BLaER1 treated with 17β-estradiol and CSF1 and Interleukin-3, amounts not matched to agents 10 nM and 100 nM (cell line): ENCODE data around the gene TM9SF2.

Experiments used
- H3K27ac ChIP-seq, 11 experiments: shearing (Covaris generic); formaldehyde crosslinking; 2 replicates each; pipeline ENCODE4 v1.8.1; 2022
- H3K27me3 ChIP-seq, 11 experiments: shearing (Covaris generic); formaldehyde crosslinking; 2 replicates each; pipeline ENCODE4 v1.8.1; 2022
- H3K36me3 ChIP-seq, 11 experiments: shearing (Covaris generic); formaldehyde crosslinking; 2 replicates each; pipeline ENCODE4 v1.8.1; 2022
- H3K4me1 ChIP-seq, 10 experiments: shearing (Covaris generic); formaldehyde crosslinking; 2 replicates each; pipeline ENCODE4 v1.8.1; 2022
- H3K4me2 ChIP-seq, 11 experiments: shearing (Covaris generic); formaldehyde crosslinking; 2 replicates each; pipeline ENCODE4 v1.8.1; 2022
- H3K4me3 ChIP-seq, 10 experiments: shearing (Covaris generic); formaldehyde crosslinking; 2 replicates each; pipeline ENCODE4 v1.8.1; 2022
- H3K9ac ChIP-seq, 11 experiments: shearing (Covaris generic); formaldehyde crosslinking; 2 replicates each; pipeline ENCODE4 v1.8.1; 2022
- H3K9me3 ChIP-seq, 11 experiments: shearing (Covaris generic); formaldehyde crosslinking; replicated peaks in 1 of 11; 2 replicates each; pipeline ENCODE4 v1.8.1; 2022
- H4K20me1 ChIP-seq, 11 experiments: shearing (Covaris generic); formaldehyde crosslinking; 2 replicates each; pipeline ENCODE4 v1.8.1; 2022
- Cebpa-rat ChIP-seq, 11 experiments: shearing (Covaris generic); IDR thresholded peaks; 2 replicates each; pipeline ENCODE4 v1.8.1; 2022

TM9SF2 gene

GRCh38 chr13:99572131-99572530 lies 70.9 kb downstream of the TM9SF2 start:
- H3K9ac ChIP-seq = no peak overlapping the region

GRCh38 chr13:99572921-99573320 lies 71.6 kb downstream of the TM9SF2 start:
- Histone ChIP-seq H3K9ac (no peak overlapping the region), H3K27me3 (no peaks in the 10 kb centered on the region), H3K36me3 (peaks cover 0 to 6% (median under 1%) of the 10 kb centered on the region in 11 experiments; a peak in 3 of 22 replicates), H3K4me2 (no peak overlapping the region; a peak in 1 of 22 replicates), H3K9me3 (peaks cover 18 to 23% (median 22%) of the 10 kb centered on the region in 11 experiments), H4K20me1 (no peaks in the 10 kb centered on the region), H3K4me3 (no peak overlapping the region), H3K4me1 (peaks cover 0 to 20% (median 8%) of the 10 kb centered on the region in 10 experiments; a peak in 12 of 20 replicates), H3K27ac (no peak overlapping the region)
- TF ChIP-seq Cebpa-rat (IDR thresholded peaks at IDR 0.05) = no peak

More at GRCh38 chr13:99572131-99572530, 70.9 kb downstream of the TM9SF2 start:
- no peak overlapping the region for H3K4me3 ChIP-seq
- no peaks in the 10 kb centered on the region for H3K27me3 ChIP-seq
- H3K36me3 ChIP-seq = peaks cover 0 to 11% (median 4%) of the 10 kb centered on the region in 11 experiments; a peak in 6 of 22 replicates
- TF ChIP-seq Cebpa-rat (IDR thresholded peaks at IDR 0.05) = no peak
- H4K20me1 ChIP-seq = no peaks in the 10 kb centered on the region
- peaks cover 0 to 15% (median 8%) of the 10 kb centered on the region in 10 experiments; a peak in 12 of 20 replicates for H3K4me1 ChIP-seq
- H3K9me3 ChIP-seq = peaks cover 26 to 31% (median 30%) of the 10 kb centered on the region in 11 experiments
- no peak overlapping the region for H3K4me2 ChIP-seq
- H3K27ac ChIP-seq = no peak overlapping the region

- no peak for TF ChIP-seq Cebpa-rat (IDR thresholded peaks at IDR 0.05)
- H3K36me3 ChIP-seq = no peaks in the 10 kb centered on the region
- 0 out of 22 replicates have a peak overlapping the region, but pooled peaks of 1 of the 11 experiments have one; percentile 35 for H3K9ac ChIP-seq
- no peaks in the 10 kb centered on the region for H3K9me3 ChIP-seq
- H3K4me3 ChIP-seq = no peak overlapping the region
- H3K4me1 ChIP-seq = peaks cover 0 to 34% (median 17%) of the 10 kb centered on the region in 10 experiments; a peak in 14 of 20 replicates
- H4K20me1 ChIP-seq = no peaks in the 10 kb centered on the region
- no peaks in the 10 kb centered on the region for H3K27me3 ChIP-seq
- H3K4me2 ChIP-seq = peak overlapping the region in 8 of 11 experiments; percentile 1 to 52 (median 40); a peak in 12 of 22 replicates
- no peak overlapping the region for H3K27ac ChIP-seq
These were observed 74.3 kb downstream of the TM9SF2 start for GRCh38 chr13:99575376-99576120.

- Histone ChIP-seq H3K9me3 (no peaks in the 10 kb centered on the region), H3K27ac (no peak overlapping the region), H4K20me1 (no peaks in the 10 kb centered on the region), H3K4me1 (peaks cover 0 to 34% (median 17%) of the 10 kb centered on the region in 10 experiments; a peak in 14 of 20 replicates), H3K27me3 (no peaks in the 10 kb centered on the region), H3K9ac (no peak overlapping the region), H3K36me3 (no peaks in the 10 kb centered on the region), H3K4me2 (peak overlapping the region in 7 of 11 experiments; percentile 1 to 48 (median 23); a peak in 10 of 22 replicates), H3K4me3 (no peak overlapping the region)
- TF ChIP-seq Cebpa-rat (IDR thresholded peaks at IDR 0.05) = no peak
These were observed 77.0 kb downstream of the TM9SF2 start for GRCh38 chr13:99577934-99578917.

GRCh38 chr13:99580500-99581268 lies 79.4 kb downstream of the TM9SF2 start:
- Histone ChIP-seq H3K4me1 (peaks cover 0 to 24% (median 10%) of the 10 kb centered on the region in 10 experiments; a peak in 13 of 20 replicates), H3K4me2 (no peak overlapping the region), H3K36me3 (no peaks in the 10 kb centered on the region), H3K9me3 (no peaks in the 10 kb centered on the region), H3K27ac (no peak overlapping the region), H3K27me3 (no peaks in the 10 kb centered on the region), H3K4me3 (no peak overlapping the region), H3K9ac (no peak overlapping the region), H4K20me1 (no peaks in the 10 kb centered on the region)
- no peak for TF ChIP-seq Cebpa-rat (IDR thresholded peaks at IDR 0.05)

GRCh38 chr13:99582511-99582910 lies 81.2 kb downstream of the TM9SF2 start:
- no peaks in the 10 kb centered on the region for H3K36me3 ChIP-seq
- no peak overlapping the region for H3K9ac ChIP-seq
- no peak for TF ChIP-seq Cebpa-rat (IDR thresholded peaks at IDR 0.05)
- H3K27me3 ChIP-seq = no peaks in the 10 kb centered on the region
- H3K27ac ChIP-seq = no peak overlapping the region
- H3K4me2 ChIP-seq = no peak overlapping the region
- H3K9me3 ChIP-seq = no peaks in the 10 kb centered on the region
- H3K4me3 ChIP-seq = no peak overlapping the region
- peaks cover 0 to 17% (median 10%) of the 10 kb centered on the region in 10 experiments; a peak in 13 of 20 replicates for H3K4me1 ChIP-seq
- no peaks in the 10 kb centered on the region for H4K20me1 ChIP-seq

- no peaks in the 10 kb centered on the region for H4K20me1 ChIP-seq
- no peak overlapping the region for H3K4me2 ChIP-seq
- no peak overlapping the region for H3K9ac ChIP-seq
- no peaks in the 10 kb centered on the region for H3K9me3 ChIP-seq
- peaks cover 4 to 7% (median 6%) of the 10 kb centered on the region in 10 experiments; a peak in 17 of 20 replicates for H3K4me1 ChIP-seq
- H3K4me3 ChIP-seq = no peak overlapping the region
- H3K27ac ChIP-seq = no peak overlapping the region
- no peaks in the 10 kb centered on the region for H3K27me3 ChIP-seq
- no peaks in the 10 kb centered on the region for H3K36me3 ChIP-seq
- no peak for TF ChIP-seq Cebpa-rat (IDR thresholded peaks at IDR 0.05)
These were observed 84.3 kb downstream of the TM9SF2 start for GRCh38 chr13:99585609-99586008.

- TF ChIP-seq Cebpa-rat (IDR thresholded peaks at IDR 0.05) = no peak
- no peaks in the 10 kb centered on the region for H3K36me3 ChIP-seq
- no peak overlapping the region for H3K4me2 ChIP-seq
- no peaks in the 10 kb centered on the region for H4K20me1 ChIP-seq
- no peak overlapping the region for H3K27ac ChIP-seq
- H3K9me3 ChIP-seq = no peaks in the 10 kb centered on the region
- no peaks in the 10 kb centered on the region for H3K27me3 ChIP-seq
- H3K4me3 ChIP-seq = no peak overlapping the region
- H3K9ac ChIP-seq = no peak overlapping the region
- H3K4me1 ChIP-seq = peaks cover 6 to 14% (median 12%) of the 10 kb centered on the region in 10 experiments; a peak in 18 of 20 replicates
These were observed 85.7 kb downstream of the TM9SF2 start for GRCh38 chr13:99587021-99587420.
